DND-41 (cell line): ENCODE measurements around the gene DNAJC7.
A peak's percentile ranks its signal among the peaks of the same experiment; 100 is the strongest.

ENCODE experiments used
- ATAC-seq: fragments of 200-7000 bp; cut with Tn5 transposase; 3 replicates; pipeline ENCODE4 v1.9.1; 2021; ENCODE audit warnings: low read depth; ENCODE audit not compliant: insufficient read depth
- DNase-seq: peaks from one replicate; pipeline ENCODE4 v3.0.0-alpha.2; 2020
- H2AFZ ChIP-seq: 2 replicates; pipeline ENCODE4 v1.6.0; 2012; ENCODE audit warnings: low read depth, low read length
- H3K27ac ChIP-seq: 2 replicates; pipeline ENCODE4 v1.5.1; 2012; ENCODE audit warnings: low read length, inconsistent platforms
- H3K27me3 ChIP-seq: fragments of 200-600 bp; sonication (generic); 2 replicates; pipeline ENCODE4 v1.6.0; 2012; ENCODE audit warnings: low read length, mild to moderate bottlenecking, inconsistent platforms; ENCODE audit not compliant: insufficient read depth, poor library complexity
- H3K36me3 ChIP-seq: 2 replicates; pipeline ENCODE4 v1.5.1; 2012; ENCODE audit warnings: low read length, inconsistent platforms; ENCODE audit not compliant: insufficient read depth
- H3K4me1 ChIP-seq: 2 replicates; pipeline ENCODE4 v1.5.1; 2012; ENCODE audit warnings: mild to moderate bottlenecking, low read length; ENCODE audit not compliant: insufficient read depth
- H3K4me2 ChIP-seq: 2 replicates; pipeline ENCODE4 v1.6.0; 2012; ENCODE audit warnings: mild to moderate bottlenecking, moderate library complexity, low read length, inconsistent platforms; ENCODE audit not compliant: insufficient read depth
- H3K4me3 ChIP-seq, 2 experiments: fragments of 200-600 bp in 1 of 2; shearing (Covaris generic) in 1 of 2; 2 replicates each; pipeline ENCODE4 v1.5.1; 2012 to 2016; ENCODE audit warnings: inconsistent platforms in 2 of 2, low read length in 2 of 2, mild to moderate bottlenecking in 2 of 2, low read depth in 1 of 2, moderate library complexity in 1 of 2
- H3K79me2 ChIP-seq: 2 replicates; pipeline ENCODE4 v1.6.0; 2012; ENCODE audit warnings: low read length, inconsistent platforms; ENCODE audit not compliant: insufficient read depth
- H3K9ac ChIP-seq: 2 replicates; pipeline ENCODE4 v1.6.0; 2012; ENCODE audit warnings: low read depth, mild to moderate bottlenecking, inconsistent platforms, low read length, moderate library complexity
- H3K9me3 ChIP-seq: 2 replicates; pipeline ENCODE4 v1.5.1; 2012; ENCODE audit warnings: low read length, moderate library complexity, mild to moderate bottlenecking, inconsistent platforms; ENCODE audit not compliant: insufficient read depth, severe bottlenecking
- H4K20me1 ChIP-seq: 2 replicates; pipeline ENCODE4 v1.6.0; 2012; ENCODE audit warnings: low read length; ENCODE audit not compliant: insufficient read depth
- EZH2 ChIP-seq: IDR thresholded peaks from 3 replicates; pipeline ENCODE4 v1.6.1; 2012; ENCODE audit warnings: borderline replicate concordance, low read depth, mild to moderate bottlenecking, moderate library complexity, low read length, inconsistent platforms; ENCODE audit not compliant: severe bottlenecking
- TF ChIP-seq, protein P1 (sequence below): IDR thresholded peaks from 2 replicates; pipeline ENCODE4 v1.5.1; 2012; ENCODE audit warnings: borderline replicate concordance, low read length, moderate library complexity, mild to moderate bottlenecking; ENCODE audit not compliant: poor library complexity, severe bottlenecking; ENCODE audit errors: extremely low read depth

DNAJC7 gene, protein sequence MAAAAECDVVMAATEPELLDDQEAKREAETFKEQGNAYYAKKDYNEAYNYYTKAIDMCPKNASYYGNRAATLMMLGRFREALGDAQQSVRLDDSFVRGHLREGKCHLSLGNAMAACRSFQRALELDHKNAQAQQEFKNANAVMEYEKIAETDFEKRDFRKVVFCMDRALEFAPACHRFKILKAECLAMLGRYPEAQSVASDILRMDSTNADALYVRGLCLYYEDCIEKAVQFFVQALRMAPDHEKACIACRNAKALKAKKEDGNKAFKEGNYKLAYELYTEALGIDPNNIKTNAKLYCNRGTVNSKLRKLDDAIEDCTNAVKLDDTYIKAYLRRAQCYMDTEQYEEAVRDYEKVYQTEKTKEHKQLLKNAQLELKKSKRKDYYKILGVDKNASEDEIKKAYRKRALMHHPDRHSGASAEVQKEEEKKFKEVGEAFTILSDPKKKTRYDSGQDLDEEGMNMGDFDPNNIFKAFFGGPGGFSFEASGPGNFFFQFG

DNA sequence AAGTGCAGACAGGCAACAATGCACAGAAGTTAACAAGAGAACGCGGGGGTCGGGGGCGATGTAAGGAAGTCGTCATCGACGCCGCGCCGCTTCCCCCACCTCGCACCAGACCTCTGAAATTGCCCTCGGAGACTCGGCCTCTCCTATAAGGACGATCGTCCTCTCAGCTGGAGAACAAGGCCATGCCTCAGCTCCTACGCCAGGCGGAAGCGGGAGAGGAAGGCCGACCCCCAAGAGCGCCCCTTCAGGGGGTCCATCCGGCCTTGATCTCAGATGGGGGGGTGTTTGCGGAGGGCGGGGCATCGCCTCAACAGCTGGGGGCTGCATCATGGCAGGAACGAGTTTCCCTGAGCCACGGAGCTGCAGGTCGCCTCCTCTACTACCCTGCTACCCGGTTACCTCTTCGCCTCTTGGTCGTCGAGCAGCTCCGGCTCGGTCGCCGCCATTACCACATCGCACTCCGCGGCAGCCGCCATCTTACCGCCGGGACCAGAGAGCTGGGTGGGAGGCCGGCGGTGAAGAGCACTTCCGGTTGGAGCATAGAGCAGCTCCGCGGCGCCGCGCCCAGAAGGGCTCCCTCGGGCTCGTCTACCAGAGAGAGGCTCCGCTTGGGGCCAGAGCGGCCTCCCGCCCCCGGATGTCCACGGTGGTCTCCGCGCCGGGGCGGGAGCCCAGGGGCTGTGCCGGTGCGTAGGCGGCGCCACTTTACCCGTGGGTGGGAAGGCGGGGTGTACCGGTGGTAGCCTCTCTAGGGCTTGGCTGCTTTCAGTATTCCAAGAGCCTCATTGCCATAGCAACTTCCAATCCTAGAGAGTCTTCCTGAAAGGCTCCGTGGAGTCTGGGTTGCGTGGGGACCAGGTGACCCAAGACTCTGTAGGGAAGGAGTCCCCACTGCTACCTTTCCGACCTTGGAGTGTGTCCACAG lies at the start of gene DNAJC7:
TSS of gene DNAJC7 (minus strand) at position 499 of the 925 bp plus-strand sequence. CDS start at position 476, 23 bp downstream.
- no peak for TF ChIP-seq EZH2
- TF ChIP-seq, protein P1, sequence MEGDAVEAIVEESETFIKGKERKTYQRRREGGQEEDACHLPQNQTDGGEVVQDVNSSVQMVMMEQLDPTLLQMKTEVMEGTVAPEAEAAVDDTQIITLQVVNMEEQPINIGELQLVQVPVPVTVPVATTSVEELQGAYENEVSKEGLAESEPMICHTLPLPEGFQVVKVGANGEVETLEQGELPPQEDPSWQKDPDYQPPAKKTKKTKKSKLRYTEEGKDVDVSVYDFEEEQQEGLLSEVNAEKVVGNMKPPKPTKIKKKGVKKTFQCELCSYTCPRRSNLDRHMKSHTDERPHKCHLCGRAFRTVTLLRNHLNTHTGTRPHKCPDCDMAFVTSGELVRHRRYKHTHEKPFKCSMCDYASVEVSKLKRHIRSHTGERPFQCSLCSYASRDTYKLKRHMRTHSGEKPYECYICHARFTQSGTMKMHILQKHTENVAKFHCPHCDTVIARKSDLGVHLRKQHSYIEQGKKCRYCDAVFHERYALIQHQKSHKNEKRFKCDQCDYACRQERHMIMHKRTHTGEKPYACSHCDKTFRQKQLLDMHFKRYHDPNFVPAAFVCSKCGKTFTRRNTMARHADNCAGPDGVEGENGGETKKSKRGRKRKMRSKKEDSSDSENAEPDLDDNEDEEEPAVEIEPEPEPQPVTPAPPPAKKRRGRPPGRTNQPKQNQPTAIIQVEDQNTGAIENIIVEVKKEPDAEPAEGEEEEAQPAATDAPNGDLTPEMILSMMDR = peak; percentile 25
- peak within 1 kb of the TSS; percentile 88 for H2AFZ ChIP-seq
- peaks cover 6% of the 10 kb centered on the region for H3K36me3 ChIP-seq
- H3K79me2 ChIP-seq = peaks cover 81% of the 10 kb centered on the region
- H3K4me2 ChIP-seq = peak within 1 kb of the TSS; percentile 95
- DNase-seq (peak; percentile 93), ATAC-seq (peak; percentile 90)
- peak within 1 kb of the TSS; percentile 81 for H3K9ac ChIP-seq
- H4K20me1 ChIP-seq = peaks cover 10% of the 10 kb centered on the region; the same call in 1 of the 2 replicates
- H3K27me3 ChIP-seq = no peaks in the 10 kb centered on the region
- H3K9me3 ChIP-seq = no peaks in the 10 kb centered on the region
- peak within 1 kb of the TSS; percentile 87 to 91 for H3K4me3 ChIP-seq
- H3K27ac ChIP-seq = peak within 1 kb of the TSS; percentile 93
- H3K4me1 ChIP-seq = peaks cover 60% of the 10 kb centered on the region

DNA sequence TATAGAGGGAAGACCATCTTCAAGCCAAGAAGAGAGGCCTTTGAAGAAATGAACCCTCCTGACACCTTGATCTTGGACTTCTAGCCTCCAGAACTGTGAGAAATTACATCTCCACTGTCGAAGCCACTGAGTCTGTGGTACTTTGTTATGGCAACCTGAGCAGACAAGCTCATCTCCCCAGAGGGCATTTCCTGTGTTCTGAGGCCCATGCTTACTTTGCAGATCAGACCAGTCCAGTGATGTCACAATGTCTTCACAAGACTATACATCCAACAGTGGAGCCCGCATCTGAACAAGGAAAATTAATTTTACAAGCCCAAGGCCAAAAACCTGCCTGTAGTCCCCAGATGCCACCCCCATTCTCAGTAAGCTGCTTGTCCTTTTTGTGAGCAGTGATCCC lies 48.0 kb upstream of the DNAJC7 start:
- Histone ChIP-seq H3K9me3 (no peaks in the 10 kb centered on the region), H3K79me2 (no peaks in the 10 kb centered on the region), H3K27ac (no peak overlapping the region), H3K4me3 (no peak overlapping the region), H3K4me2 (no peak overlapping the region), H3K27me3 (no peaks in the 10 kb centered on the region), H3K9ac (no peak overlapping the region), H3K36me3 (no peaks in the 10 kb centered on the region), H3K4me1 (peaks cover 3% of the 10 kb centered on the region; the same call in 1 of the 2 replicates), H4K20me1 (no peaks in the 10 kb centered on the region), H2AFZ (no peak overlapping the region)
- TF ChIP-seq EZH2 = no peak
- TF ChIP-seq, protein P1 = no peak
- ATAC-seq (no peak), DNase-seq (no peak)

DNA sequence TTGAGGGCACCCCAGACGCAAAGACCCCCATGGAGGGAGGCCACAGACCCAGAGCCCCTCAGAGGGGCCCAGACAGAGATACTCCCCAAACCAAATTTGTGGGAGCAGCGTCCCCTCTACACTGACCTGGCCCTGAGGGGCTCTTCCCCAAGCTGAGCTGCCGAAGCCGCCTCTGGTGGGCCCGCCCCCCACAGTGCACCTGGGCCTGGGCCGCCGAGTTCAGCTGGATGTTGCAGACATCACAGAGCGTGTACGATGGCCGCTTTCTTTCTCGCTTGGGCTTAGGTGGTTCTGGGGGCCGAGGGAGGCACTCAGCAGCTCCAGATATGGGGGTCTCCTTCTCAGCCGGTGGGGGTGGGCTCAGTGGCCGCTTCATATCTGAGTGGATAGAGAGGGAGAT lies 45.4 kb upstream of the DNAJC7 start:
- no peak overlapping the region for H3K9ac ChIP-seq
- DNase-seq (no peak), ATAC-seq (no peak)
- no peak for TF ChIP-seq EZH2
- TF ChIP-seq, protein P1 = no peak
- H3K79me2 ChIP-seq = no peaks in the 10 kb centered on the region
- no peak overlapping the region for H3K4me2 ChIP-seq
- no peaks in the 10 kb centered on the region for H4K20me1 ChIP-seq
- H3K27ac ChIP-seq = no peak overlapping the region
- no peak overlapping the region for H3K4me3 ChIP-seq
- H3K27me3 ChIP-seq = no peaks in the 10 kb centered on the region
- no peak overlapping the region for H2AFZ ChIP-seq
- peaks cover 9% of the 10 kb centered on the region; the same call in 1 of the 2 replicates for H3K4me1 ChIP-seq
- H3K36me3 ChIP-seq = no peaks in the 10 kb centered on the region
- no peaks in the 10 kb centered on the region for H3K9me3 ChIP-seq
